ENCODE measurements around the gene ATP6V0C. TPM values are rescaled to one million over a fixed set of nuclear protein-coding genes. Genes with fewer than 3 reads are reported as not detected.

ATP6V0C gene
- total RNA-seq, 1 experiment from 2014 or later = 176 TPM

DNA sequence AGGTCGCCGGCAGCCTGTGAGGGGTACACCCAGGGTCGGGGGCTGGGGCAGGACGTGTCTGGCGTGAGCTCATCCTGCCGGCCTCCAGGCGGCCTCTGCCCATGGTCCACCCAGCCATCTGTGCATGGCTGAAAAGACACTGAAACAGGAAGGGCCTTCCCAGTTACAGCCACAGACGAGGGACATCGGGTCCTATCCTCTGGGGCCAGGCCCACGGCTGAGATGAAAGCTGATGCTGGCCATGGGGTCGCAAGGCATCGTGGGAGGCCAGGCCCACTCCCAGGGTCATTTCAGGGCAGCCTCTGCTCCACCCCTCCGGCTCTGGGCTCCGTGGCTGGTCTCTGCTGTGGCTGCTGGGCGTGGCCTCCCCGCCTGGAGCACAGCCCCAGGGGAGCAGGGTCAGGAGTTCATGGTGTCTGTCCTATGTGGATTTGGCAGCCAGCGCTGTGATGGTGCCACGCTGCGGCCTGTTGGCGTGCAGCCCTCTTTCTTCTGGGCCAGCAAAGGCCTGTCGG is 16.6 kb upstream of the ATP6V0C start:
- Mint-ChIP-seq H3K27me3 (ENCODE audit: low read depth) (no peaks in the 10 kb centered on the region), H3K4me3 (no peak overlapping the region), H3K36me3 (ENCODE audit: insufficient read depth in 1 of 3, low read depth in 3 of 3) (peaks cover 0 to 18% (median 4%) of the 10 kb centered on the region in 3 experiments; a peak in 4 of 7 replicates), H3K9me3 (no peaks in the 10 kb centered on the region), H3K4me1 (peaks cover 3 to 5% of the 10 kb centered on the region in 2 experiments), H3K27ac (no peak overlapping the region)
- no peak overlapping the region for H2BK120ac ChIP-seq (ENCODE audit: low read depth, low read length, poor library complexity, severe bottlenecking)
- H4K91ac ChIP-seq (ENCODE audit: insufficient read length, low read depth, low read length) = no peak overlapping the region
- no peak overlapping the region for H3K4me2 ChIP-seq (ENCODE audit: insufficient read depth, insufficient read length, low read length)
- no peaks in the 10 kb centered on the region for H3K79me1 ChIP-seq (ENCODE audit: insufficient read depth, low read depth, low read length, poor library complexity, severe bottlenecking)
- no peak overlapping the region for H2BK15ac ChIP-seq (ENCODE audit: low read depth, low read length)
- no peak overlapping the region for H2BK12ac ChIP-seq (ENCODE audit: insufficient read length, low read depth, low read length)
- H2AFZ ChIP-seq (ENCODE audit: low read length) = no peak overlapping the region
- no peak overlapping the region for H3K4ac ChIP-seq (ENCODE audit: low read depth, low read length)
- no peak for DNase-seq
- H3K23ac ChIP-seq (ENCODE audit: insufficient read length, low read depth, low read length) = no peak overlapping the region
- no peaks in the 10 kb centered on the region for H3K4me1 ChIP-seq (ENCODE audit: insufficient read depth, low read length)
- peaks cover 3% of the 10 kb centered on the region for H3K23me2 ChIP-seq (ENCODE audit: insufficient read length, low read depth, low read length, poor library complexity, severe bottlenecking)
- no peaks in the 10 kb centered on the region for H3K9me3 ChIP-seq (ENCODE audit: control insufficient read depth, low read depth, low read length)
- TF ChIP-seq, protein P1, sequence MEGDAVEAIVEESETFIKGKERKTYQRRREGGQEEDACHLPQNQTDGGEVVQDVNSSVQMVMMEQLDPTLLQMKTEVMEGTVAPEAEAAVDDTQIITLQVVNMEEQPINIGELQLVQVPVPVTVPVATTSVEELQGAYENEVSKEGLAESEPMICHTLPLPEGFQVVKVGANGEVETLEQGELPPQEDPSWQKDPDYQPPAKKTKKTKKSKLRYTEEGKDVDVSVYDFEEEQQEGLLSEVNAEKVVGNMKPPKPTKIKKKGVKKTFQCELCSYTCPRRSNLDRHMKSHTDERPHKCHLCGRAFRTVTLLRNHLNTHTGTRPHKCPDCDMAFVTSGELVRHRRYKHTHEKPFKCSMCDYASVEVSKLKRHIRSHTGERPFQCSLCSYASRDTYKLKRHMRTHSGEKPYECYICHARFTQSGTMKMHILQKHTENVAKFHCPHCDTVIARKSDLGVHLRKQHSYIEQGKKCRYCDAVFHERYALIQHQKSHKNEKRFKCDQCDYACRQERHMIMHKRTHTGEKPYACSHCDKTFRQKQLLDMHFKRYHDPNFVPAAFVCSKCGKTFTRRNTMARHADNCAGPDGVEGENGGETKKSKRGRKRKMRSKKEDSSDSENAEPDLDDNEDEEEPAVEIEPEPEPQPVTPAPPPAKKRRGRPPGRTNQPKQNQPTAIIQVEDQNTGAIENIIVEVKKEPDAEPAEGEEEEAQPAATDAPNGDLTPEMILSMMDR (conservative IDR thresholded peaks at IDR 0.05) = no peak
- H3T11ph ChIP-seq (ENCODE audit: low read length) = no peak overlapping the region
- no peak overlapping the region for H2BK20ac ChIP-seq (ENCODE audit: low read depth, low read length, poor library complexity, severe bottlenecking)
- H4K8ac ChIP-seq (replicated peaks; ENCODE audit: insufficient read length, low read depth, low read length) = no peak overlapping the region
- H3K56ac ChIP-seq (ENCODE audit: insufficient read length, low read depth, low read length) = no peak overlapping the region
- no peak overlapping the region for H2AK5ac ChIP-seq (ENCODE audit: insufficient read length, low read length)
- no peaks in the 10 kb centered on the region for H3K27me3 ChIP-seq (ENCODE audit: insufficient read depth, low read length)
- H4K5ac ChIP-seq (ENCODE audit: insufficient read length, low read depth, low read length) = no peak overlapping the region
- H2BK5ac ChIP-seq (ENCODE audit: insufficient read length, low read length) = no peak overlapping the region
- no peaks in the 10 kb centered on the region for H4K20me1 ChIP-seq (ENCODE audit: control insufficient read depth, insufficient read depth, insufficient read length)
- no peak overlapping the region for H3K9ac ChIP-seq (ENCODE audit: extremely low read depth, insufficient read length, low read length)
- H3K14ac ChIP-seq (ENCODE audit: insufficient read depth, low read length) = no peak overlapping the region
- H3K18ac ChIP-seq (ENCODE audit: insufficient read length, low read depth, low read length) = no peak overlapping the region
- no peak overlapping the region for H3K27ac ChIP-seq (ENCODE audit: insufficient read length, low read depth, low read length)
- no peaks in the 10 kb centered on the region for H3K79me2 ChIP-seq (ENCODE audit: insufficient read depth, low read length)
- no CpG with 5 or more reads among the region's 21 CpGs for WGBS (ENCODE audit: extremely low coverage, insufficient read length, low lambda C conversion rate)
